NCI-H2227 (cell line): ENCODE measurements around the gene RPL22L1.
"Not testable (repeated sequence)": the region's sequence is repeated elsewhere in the genome, so short reads cannot be mapped to it uniquely, and the experiment has no call there.

Source experiments
- DNase-seq: peaks from one replicate; lab custom pipeline; 2025; ENCODE audit not compliant: unreplicated experiment; lab: John Stamatoyannopoulos, UW

The RPL22L1 gene

DNA sequence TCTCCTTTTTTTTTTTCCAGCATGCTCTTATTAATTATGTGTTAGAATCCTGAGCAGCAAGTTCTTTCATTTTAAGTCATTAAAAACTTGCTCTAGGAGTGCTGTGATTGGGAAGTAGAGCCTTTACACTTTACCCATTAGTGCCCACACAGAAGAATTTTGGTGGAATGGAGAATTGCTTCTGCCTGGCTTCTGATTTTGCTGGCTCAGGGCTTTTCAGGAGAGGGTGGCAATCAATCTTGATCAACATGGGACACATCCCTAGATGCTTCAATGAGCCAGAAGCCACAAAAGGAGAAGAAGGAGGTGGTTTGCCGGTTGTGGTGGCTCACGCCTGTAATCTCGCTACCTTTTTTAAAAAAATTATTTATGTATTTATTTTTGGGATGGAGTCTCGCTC lies 39.4 kb downstream of the RPL22L1 start:
- no peak for DNase-seq

DNA sequence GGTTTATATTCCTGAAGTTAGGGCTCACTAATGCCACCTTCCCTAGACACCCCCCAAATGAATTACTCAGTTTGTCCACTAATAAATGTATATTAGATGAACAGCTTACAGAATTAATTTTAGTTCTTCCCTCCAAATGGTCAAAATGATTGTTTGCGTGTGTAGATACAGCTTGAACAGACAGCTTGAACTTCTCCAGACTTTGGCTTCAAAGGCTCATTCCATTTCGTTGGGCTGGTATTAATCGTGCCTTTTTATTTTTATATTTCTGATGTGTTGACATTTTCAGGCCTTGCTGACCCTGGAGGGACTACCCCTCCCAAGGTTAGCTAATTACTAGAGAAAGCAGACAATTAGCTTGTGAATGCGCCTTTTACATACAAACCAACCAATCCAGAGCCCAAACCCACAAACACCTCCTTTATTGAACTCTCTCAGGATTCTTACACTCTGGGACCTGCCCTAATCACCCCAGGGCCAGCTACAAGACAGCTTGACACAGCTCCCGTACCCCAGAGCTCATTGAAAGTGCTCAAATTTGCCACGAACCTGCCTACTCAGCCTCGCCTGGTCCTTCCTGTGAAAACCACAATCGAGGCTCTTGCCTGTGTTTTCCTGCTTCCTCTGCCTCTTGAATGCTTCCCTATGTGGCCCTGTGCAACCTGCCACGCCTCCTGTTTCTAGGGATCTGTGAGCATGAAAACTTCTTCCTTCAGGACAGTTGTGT lies 40.3 kb downstream of the RPL22L1 start:
- DNase-seq = no peak

DNA sequence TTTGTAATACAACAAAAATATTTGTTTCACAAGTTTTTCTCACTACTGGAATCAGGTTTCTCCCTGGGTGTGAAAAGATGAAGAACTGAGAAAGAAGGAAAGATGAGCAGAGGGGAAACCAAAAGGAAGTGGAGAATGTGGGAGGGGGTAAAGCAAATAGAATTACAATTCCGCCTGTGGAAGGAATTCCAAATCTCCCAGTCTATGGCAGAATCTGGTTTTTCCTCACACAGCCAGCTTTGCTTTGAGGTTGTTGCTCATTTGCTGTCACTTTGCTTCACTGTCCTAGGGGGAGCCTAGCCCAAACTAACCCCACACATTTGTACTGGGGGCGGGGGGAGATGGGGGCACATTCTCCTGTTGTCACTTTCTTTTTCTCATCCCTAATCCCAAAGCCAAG lies 43.9 kb downstream of the RPL22L1 start:
- no peak for DNase-seq

DNA sequence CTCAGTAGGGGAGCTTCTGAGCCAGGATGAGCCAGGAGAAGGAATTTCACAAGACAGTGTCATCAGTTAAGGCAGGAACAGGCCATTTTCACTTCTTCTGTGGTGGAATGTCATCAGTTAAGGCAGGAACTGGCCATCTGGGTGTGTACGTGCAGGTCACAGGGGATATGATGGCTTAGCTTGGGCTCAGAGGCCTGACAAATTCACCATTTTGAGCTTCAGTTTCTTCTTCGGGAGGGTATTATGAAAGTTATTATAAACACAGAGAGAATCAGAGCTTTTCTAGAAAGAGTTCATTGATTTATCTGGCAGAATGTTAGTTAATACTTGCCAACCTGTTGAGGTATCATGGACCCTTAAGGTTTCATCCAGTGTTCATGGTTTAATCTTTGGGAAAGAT lies 46.4 kb downstream of the RPL22L1 start:
- not testable (repeated sequence) for DNase-seq

DNA sequence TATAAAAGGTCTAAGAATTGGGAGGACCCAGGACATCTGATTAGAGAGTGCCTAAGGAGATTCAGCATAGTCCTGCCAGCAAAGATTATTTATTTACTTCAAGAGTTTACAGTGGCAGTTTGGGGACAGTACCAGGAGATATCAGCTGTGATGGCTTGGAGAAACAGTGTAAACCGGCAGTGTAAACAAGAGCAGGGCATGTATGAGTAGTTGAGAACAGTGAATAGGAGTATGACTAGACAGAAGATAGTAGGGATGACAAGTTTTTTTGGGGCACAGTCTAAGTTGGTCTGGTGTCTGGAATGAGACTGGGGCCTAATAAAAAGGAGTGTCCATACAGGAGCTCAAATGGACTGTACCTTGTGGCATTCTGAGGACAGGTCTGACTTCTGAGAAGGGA lies 51.7 kb downstream of the RPL22L1 start:
- not testable (repeated sequence) for DNase-seq

DNA sequence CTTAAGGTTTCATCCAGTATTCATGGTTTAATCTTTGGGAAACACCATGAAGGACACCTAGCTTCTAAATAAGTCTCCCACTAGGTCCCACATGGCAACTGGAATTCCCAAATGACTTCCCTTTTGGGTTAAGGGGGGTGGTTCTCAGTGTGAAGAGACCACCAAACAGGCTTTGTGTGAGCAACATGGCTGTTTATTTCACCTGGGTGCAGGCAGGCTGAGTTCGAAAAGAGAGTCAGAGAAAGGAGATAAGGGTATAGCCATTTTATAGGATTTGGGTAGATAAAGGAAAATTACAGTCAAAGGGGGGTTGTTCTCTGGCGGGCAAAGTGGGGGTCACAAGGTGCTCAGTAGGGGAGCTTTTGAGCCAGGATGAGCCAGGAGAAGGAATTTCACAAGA lies 52.5 kb downstream of the RPL22L1 start:
- DNase-seq = not testable (repeated sequence)

DNA sequence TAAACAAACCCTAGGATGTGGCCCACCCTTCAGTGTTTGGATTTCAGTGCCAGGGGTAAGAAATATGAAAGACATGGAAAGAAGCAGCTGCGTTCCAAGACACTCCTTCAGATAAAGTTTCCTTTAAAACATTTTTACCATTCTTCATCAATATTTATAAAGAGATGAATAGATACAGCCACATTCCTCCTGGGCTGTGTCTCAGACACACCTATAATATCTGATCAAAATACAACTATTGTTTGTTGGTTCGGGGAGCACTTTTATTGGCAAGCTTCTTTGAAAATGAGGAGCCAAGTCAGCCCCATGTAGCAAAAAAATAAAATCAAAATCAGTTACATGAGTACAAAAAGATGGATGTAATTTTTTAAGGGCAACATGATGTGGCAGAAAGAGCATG lies 53.2 kb downstream of the RPL22L1 start:
- no peak for DNase-seq

DNA sequence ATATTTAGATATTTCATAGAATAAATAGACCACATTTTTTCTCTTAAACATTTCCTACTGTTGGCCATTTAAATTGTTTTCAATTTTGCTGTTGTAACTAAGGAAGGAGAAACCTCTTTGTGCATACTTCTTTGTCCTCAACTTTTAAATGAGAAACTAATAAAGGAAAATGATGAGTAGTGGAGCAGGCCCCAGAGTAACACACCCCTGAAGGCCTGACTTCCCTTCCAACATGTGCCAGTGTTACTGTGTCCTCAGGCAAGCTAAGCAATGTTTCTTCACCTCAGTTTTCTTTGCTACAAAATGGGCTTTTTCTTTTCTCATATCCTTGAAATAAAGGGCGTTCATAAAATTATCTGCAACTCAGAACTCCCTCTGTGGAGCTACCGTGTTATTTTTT lies 53.7 kb downstream of the RPL22L1 start:
- DNase-seq = no peak

DNA sequence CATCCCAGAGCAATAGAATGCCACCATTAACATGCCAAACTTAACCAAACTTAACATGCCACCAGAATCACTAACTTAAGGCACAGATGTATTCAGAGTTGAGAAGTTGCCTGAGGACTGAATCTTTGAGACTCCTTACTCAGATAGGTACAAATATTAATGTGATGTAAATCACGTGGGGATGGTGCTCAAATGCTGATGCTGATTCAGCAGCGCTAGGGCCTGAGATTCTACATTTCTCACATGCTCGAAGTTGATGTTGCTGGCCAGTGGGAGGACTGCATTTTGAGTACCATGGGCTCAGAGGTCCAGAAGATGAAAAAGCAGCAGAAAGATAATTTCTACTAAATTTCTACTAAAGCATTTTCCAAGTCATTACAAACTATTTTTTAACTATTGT lies 54.1 kb downstream of the RPL22L1 start:
- DNase-seq = no peak

DNA sequence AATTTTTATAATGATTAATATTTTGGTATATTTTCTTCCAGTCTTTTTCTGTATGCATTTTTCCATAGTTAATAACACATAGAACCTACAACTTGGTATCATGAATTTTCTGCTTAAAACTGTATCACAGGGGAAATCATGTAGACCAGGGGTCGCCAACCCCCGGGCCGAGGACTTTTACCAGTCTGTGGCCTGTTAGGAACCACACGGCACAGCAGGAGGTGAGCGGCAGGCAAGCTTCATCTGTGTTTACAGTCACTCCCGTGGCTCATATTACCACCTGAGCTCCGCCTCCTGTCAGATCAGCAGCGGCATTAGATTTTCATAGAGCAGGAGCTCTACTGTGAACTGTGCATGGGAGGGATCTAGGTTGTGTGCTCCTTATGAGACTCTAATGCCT lies 54.7 kb downstream of the RPL22L1 start:
- peak; percentile 64 for DNase-seq
